ENCODE results near the gene FOXK2. TPM values are rescaled to one million over a fixed set of nuclear protein-coding genes. Genes with fewer than 3 reads are reported as not detected.

Gene FOXK2
- total RNA-seq, 3 donors from 2014 or later (not counting 1 experiment from before 2014, with no cell fraction given): 42.5 to 50.0 (median 46.4) TPM

GRCh38 chr17:82596837-82597672 lies 77.5 kb downstream of the FOXK2 start:
- no peak for ATAC-seq
- H3K4me3 Mint-ChIP-seq: no peak overlapping the region
- no peak for DNase-seq
- Histone ChIP-seq H3K4me3 (ENCODE audit: low read length) (no peak overlapping the region), H3K27me3 (ENCODE audit: control insufficient read depth, insufficient read depth, low read length) (no peaks in the 10 kb centered on the region), H3K36me3 (ENCODE audit: control insufficient read depth, insufficient read depth, low read length) (peaks cover 12% of the 10 kb centered on the region), H3K27ac (ENCODE audit: low read length) (no peak overlapping the region), H3K9me3 (ENCODE audit: control insufficient read depth, insufficient read depth, low read length) (no peaks in the 10 kb centered on the region), H3K4me1 (ENCODE audit: control insufficient read depth, insufficient read depth, low read length) (peaks cover 44% of the 10 kb centered on the region)
- WGBS (ENCODE audit: insufficient coverage): 96% methylated on average over 29 of the region's 33 CpGs
- H3K9me3 Mint-ChIP-seq: no peaks in the 10 kb centered on the region
- H3K27ac Mint-ChIP-seq: peak overlapping the region in 1 of 2 donors; percentile 13
- H3K36me3 Mint-ChIP-seq: no peaks in the 10 kb centered on the region
- TF ChIP-seq, protein P1, sequence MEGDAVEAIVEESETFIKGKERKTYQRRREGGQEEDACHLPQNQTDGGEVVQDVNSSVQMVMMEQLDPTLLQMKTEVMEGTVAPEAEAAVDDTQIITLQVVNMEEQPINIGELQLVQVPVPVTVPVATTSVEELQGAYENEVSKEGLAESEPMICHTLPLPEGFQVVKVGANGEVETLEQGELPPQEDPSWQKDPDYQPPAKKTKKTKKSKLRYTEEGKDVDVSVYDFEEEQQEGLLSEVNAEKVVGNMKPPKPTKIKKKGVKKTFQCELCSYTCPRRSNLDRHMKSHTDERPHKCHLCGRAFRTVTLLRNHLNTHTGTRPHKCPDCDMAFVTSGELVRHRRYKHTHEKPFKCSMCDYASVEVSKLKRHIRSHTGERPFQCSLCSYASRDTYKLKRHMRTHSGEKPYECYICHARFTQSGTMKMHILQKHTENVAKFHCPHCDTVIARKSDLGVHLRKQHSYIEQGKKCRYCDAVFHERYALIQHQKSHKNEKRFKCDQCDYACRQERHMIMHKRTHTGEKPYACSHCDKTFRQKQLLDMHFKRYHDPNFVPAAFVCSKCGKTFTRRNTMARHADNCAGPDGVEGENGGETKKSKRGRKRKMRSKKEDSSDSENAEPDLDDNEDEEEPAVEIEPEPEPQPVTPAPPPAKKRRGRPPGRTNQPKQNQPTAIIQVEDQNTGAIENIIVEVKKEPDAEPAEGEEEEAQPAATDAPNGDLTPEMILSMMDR (IDR thresholded peaks at IDR 0.05): no peak
- intact Hi-C loops (cut with micrococcal nuclease): no loop called here
- peaks cover 28 to 41% of the 10 kb centered on the region in 2 donors for H3K4me1 Mint-ChIP-seq
- no peaks in the 10 kb centered on the region for H3K27me3 Mint-ChIP-seq (ENCODE audit: low read depth in 2 of 2)

DNA sequence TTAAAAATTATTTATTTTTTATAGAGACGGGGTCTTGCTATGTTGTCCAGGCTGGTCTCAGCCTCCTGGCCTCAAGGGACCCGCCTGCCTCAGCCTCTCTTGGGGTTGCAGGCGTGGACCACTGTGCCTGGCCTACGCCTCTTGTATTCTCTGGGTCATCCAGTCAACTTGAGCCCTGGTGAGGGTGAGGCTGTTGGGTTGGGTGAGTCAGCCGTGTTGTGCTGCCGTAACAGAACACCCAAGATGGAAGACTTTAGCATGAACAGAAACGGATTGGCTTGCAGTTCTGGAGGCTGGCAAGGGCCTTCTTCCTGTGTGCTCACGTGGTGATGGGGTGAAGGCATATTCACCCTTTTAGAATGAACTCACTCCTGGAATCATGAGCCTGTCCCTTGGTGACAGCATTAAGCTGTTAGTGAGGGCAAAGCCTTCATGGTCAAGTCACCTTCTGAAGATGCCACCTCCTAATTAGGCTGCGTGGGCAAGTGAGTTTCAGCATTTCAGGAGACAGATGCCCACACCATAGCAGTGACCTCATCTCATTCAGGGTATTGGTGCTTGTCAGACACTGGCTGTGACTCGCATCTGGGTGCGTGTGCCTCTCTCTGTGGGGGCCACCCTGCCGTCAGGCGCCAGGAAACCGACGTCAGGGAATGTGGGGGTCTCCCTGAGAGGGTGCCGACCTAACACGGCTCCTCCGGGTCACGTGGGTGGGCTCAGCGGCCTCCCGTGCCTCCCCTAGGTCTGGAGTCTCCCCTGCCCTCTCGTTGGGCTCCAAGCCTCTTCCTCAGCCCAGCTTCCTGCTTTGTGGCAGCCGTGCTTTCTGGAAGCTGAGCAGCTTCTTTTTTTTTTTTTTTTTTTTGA lies 79.0 kb downstream of the FOXK2 start:
- DNase-seq (no peak), ATAC-seq (no peak)
- Histone ChIP-seq H3K27me3 (ENCODE audit: control insufficient read depth, insufficient read depth, low read length) (no peaks in the 10 kb centered on the region), H3K9me3 (ENCODE audit: control insufficient read depth, insufficient read depth, low read length) (no peaks in the 10 kb centered on the region), H3K4me1 (ENCODE audit: control insufficient read depth, insufficient read depth, low read length) (peaks cover 30% of the 10 kb centered on the region), H3K36me3 (ENCODE audit: control insufficient read depth, insufficient read depth, low read length) (peaks cover 26% of the 10 kb centered on the region), H3K4me3 (ENCODE audit: low read length) (no peak overlapping the region), H3K27ac (ENCODE audit: low read length) (no peak overlapping the region)
- intact Hi-C loops (cut with micrococcal nuclease): no loop called here
- 89% methylated on average over 23 of the region's 23 CpGs for WGBS (ENCODE audit: insufficient coverage)
- Mint-ChIP-seq H3K4me1 (peaks cover 20 to 29% of the 10 kb centered on the region in 2 donors), H3K9me3 (no peaks in the 10 kb centered on the region), H3K27me3 (ENCODE audit: low read depth in 2 of 2) (no peaks in the 10 kb centered on the region), H3K36me3 (no peaks in the 10 kb centered on the region), H3K4me3 (no peak overlapping the region), H3K27ac (no peak overlapping the region)
- TF ChIP-seq, protein P1 (IDR thresholded peaks at IDR 0.05): no peak

GRCh38 chr17:82599674-82600661 lies 80.4 kb downstream of the FOXK2 start:
- H3K4me3 ChIP-seq (ENCODE audit: low read length): no peak overlapping the region
- DNase-seq: no peak
- H3K27ac Mint-ChIP-seq: no peak overlapping the region
- no peaks in the 10 kb centered on the region for H3K9me3 Mint-ChIP-seq
- H3K27me3 Mint-ChIP-seq (ENCODE audit: low read depth in 2 of 2): no peaks in the 10 kb centered on the region
- H3K4me1 Mint-ChIP-seq: peaks cover 17 to 27% of the 10 kb centered on the region in 2 donors
- 86% methylated on average over 25 of the region's 26 CpGs for WGBS (ENCODE audit: insufficient coverage)
- intact Hi-C loops (cut with micrococcal nuclease): no loop called here
- no peaks in the 10 kb centered on the region for H3K9me3 ChIP-seq (ENCODE audit: control insufficient read depth, insufficient read depth, low read length)
- no peaks in the 10 kb centered on the region for H3K36me3 Mint-ChIP-seq
- H3K27me3 ChIP-seq (ENCODE audit: control insufficient read depth, insufficient read depth, low read length): no peaks in the 10 kb centered on the region
- TF ChIP-seq, protein P1 (IDR thresholded peaks at IDR 0.05): no peak
- no peak overlapping the region for H3K27ac ChIP-seq (ENCODE audit: low read length)
- H3K4me1 ChIP-seq (ENCODE audit: control insufficient read depth, insufficient read depth, low read length): peaks cover 26% of the 10 kb centered on the region
- no peak for ATAC-seq
- no peak overlapping the region for H3K4me3 Mint-ChIP-seq
- H3K36me3 ChIP-seq (ENCODE audit: control insufficient read depth, insufficient read depth, low read length): peaks cover 28% of the 10 kb centered on the region

Measured in natural killer cell (primary cell).